CD4-positive, alpha-beta memory T cell (primary cell): ENCODE measurements around the gene NXPE3. TPM values are rescaled to one million over a fixed set of nuclear protein-coding genes. Genes with fewer than 3 reads are reported as not detected.

ENCODE experiments used
- CTCF ChIA-PET: fragments of 350-600 bp; sonication (Branson Sonifier 250); formaldehyde crosslinking; loops from one replicate; lab custom pipeline; 2021; ENCODE audit warnings: inconsistent platforms; ENCODE audit not compliant: partially characterized antibody; lab: Charles Lee
- POLR2A ChIA-PET: fragments of 350-600 bp; sonication (Branson Sonifier 250); formaldehyde crosslinking; loops from one replicate; lab custom pipeline; 2021; ENCODE audit not compliant: partially characterized antibody; lab: Charles Lee
- DNase-seq, 5 donors: peaks; one replicate each; pipeline versions ENCODE4 v3.0.0 to v3.0.0-alpha.2; 2020 to 2022; ENCODE audit warnings: mixed read lengths in 1 of 5
- H3K27ac ChIP-seq: one replicate; pipeline ENCODE4 v1.7.0; 2013; ENCODE audit warnings: low read depth, low read length
- H3K27me3 ChIP-seq: 2 replicates; pipeline ENCODE4 v1.7.0; 2013; ENCODE audit warnings: mild to moderate bottlenecking, low read length, moderate library complexity; ENCODE audit not compliant: insufficient read depth
- H3K36me3 ChIP-seq: 2 replicates; pipeline ENCODE4 v1.7.0; 2013; ENCODE audit warnings: mild to moderate bottlenecking, low read length, moderate library complexity; ENCODE audit not compliant: insufficient read depth
- H3K4me1 ChIP-seq: 2 replicates; pipeline ENCODE4 v1.7.0; 2013; ENCODE audit warnings: mild to moderate bottlenecking, low read length, moderate library complexity; ENCODE audit not compliant: insufficient read depth
- H3K4me3 ChIP-seq, 2 donors: one replicate each; pipeline ENCODE4 v1.7.0; 2013; ENCODE audit warnings: low read length in 2 of 2, mild to moderate bottlenecking in 1 of 2
- H3K9me3 ChIP-seq, 2 donors: one replicate each; pipeline ENCODE4 v1.7.0; 2013; ENCODE audit warnings: low read length in 2 of 2, control low read depth in 1 of 2; ENCODE audit not compliant: control insufficient read depth in 1 of 2
- H3K27ac Mint-ChIP-seq, 7 donors: one replicate each; pipeline ENCODE4 v1.8.0; 2020 to 2021; ENCODE audit warnings: mixed read lengths in 7 of 7, mild to moderate bottlenecking in 6 of 7, inconsistent platforms in 3 of 7, moderate library complexity in 3 of 7
- H3K27me3 Mint-ChIP-seq, 2 donors: one replicate each; pipeline ENCODE4 v1.8.0; 2020 to 2021; ENCODE audit warnings: mixed read lengths in 2 of 2
- H3K36me3 Mint-ChIP-seq, 2 donors: one replicate each; pipeline ENCODE4 v1.8.0; 2020 to 2021; ENCODE audit warnings: mixed read lengths in 2 of 2, inconsistent platforms in 1 of 2, mild to moderate bottlenecking in 1 of 2
- H3K4me1 Mint-ChIP-seq, 4 donors: one replicate each; pipeline ENCODE4 v1.8.0; 2020 to 2021; ENCODE audit warnings: mixed read lengths in 4 of 4, mild to moderate bottlenecking in 1 of 4
- H3K4me3 Mint-ChIP-seq, 8 donors: one replicate each; pipeline ENCODE4 v1.8.0; 2020 to 2021; ENCODE audit warnings: mixed read lengths in 8 of 8, mild to moderate bottlenecking in 7 of 8, moderate library complexity in 6 of 8, inconsistent platforms in 3 of 8
- H3K9me3 Mint-ChIP-seq, 8 donors: one replicate each; pipeline ENCODE4 v1.8.0; 2020 to 2021; ENCODE audit warnings: mixed read lengths in 8 of 8, mild to moderate bottlenecking in 5 of 8, inconsistent platforms in 3 of 8, moderate library complexity in 1 of 8
- intact Hi-C: fragments of 100-400 bp; cut with micrococcal nuclease; formaldehyde crosslinking; loops from one replicate; pipeline ENCODE4 v1.15.1; 2023
- polyA plus RNA-seq, 2 donors: library from polyadenylated mRNA; unstranded; fragments of 300-500 nt; fragmentation: Illumina TruSeq; gene quantifications; one replicate each; pipeline ENCODE4 v1.2.3, GENCODE V29; 2021
- total RNA-seq, 2 experiments: library from RNA; stranded (reverse); gene quantifications; one replicate each; pipeline ENCODE4 v1.2.3, GENCODE V29; 2021

NXPE3 gene
- total and polyA plus RNA-seq, 4 experiments from 2014 or later = 35.7 to 50.0 (median 36.7) TPM

- ChIA-PET CTCF (interaction anchor here (0.5 to 15.7 kb wide), 14 partner anchors 7 to 730 kb away, joined by 3 to 573 read pairs (median 4); no protein-coding TSS in a partner anchor), POLR2A (interaction anchor here (0.6 to 3.9 kb wide), 8 partner anchors 18 to 420 kb away, joined by 3 to 26 read pairs (median 6); partner anchors contain the start of gene NFKBIZ)
- peaks cover 21 to 34% of the 10 kb centered on the region in 2 donors for H3K36me3 Mint-ChIP-seq
- intact Hi-C loops = loop anchor here (1.0 to 2.0 kb wide), 4 partner anchors 41 to 727 kb away; no protein-coding TSS in a partner anchor
- Histone ChIP-seq H3K4me1 (peaks cover 28% of the 10 kb centered on the region), H3K27me3 (no peaks in the 10 kb centered on the region), H3K36me3 (no peaks in the 10 kb centered on the region), H3K27ac (peak overlapping the region; percentile 29), H3K9me3 (no peaks in the 10 kb centered on the region), H3K4me3 (no peak overlapping the region)
- no peaks in the 10 kb centered on the region for H3K9me3 Mint-ChIP-seq
- H3K4me1 Mint-ChIP-seq = peaks cover 25 to 47% (median 30%) of the 10 kb centered on the region in 4 donors
- peak overlapping the region in 6 of 8 donors; percentile 22 to 43 (median 34) for H3K4me3 Mint-ChIP-seq
- H3K27me3 Mint-ChIP-seq = no peaks in the 10 kb centered on the region
- peak overlapping the region; percentile 43 to 90 (median 83) for H3K27ac Mint-ChIP-seq
- peak; percentile 49 to 60 (median 55) for DNase-seq
Measured at GRCh38 chr3:101809178-101810021, 30.4 kb downstream of the NXPE3 start.

- H3K4me3 Mint-ChIP-seq = peak overlapping the region in 1 of 8 donors; percentile 32
- no peaks in the 10 kb centered on the region for H3K27me3 Mint-ChIP-seq
- H3K27ac Mint-ChIP-seq = peak overlapping the region; percentile 43 to 90 (median 81)
- intact Hi-C loops = no loop called here
- ChIA-PET POLR2A (interaction anchor here (1.0 to 3.9 kb wide), 6 partner anchors 17 to 419 kb away, joined by 4 to 26 read pairs (median 6); partner anchors contain the start of gene NFKBIZ), CTCF (interaction anchor here (0.6 to 15.7 kb wide), 13 partner anchors 8 to 727 kb away, joined by 3 to 573 read pairs (median 4); no protein-coding TSS in a partner anchor)
- H3K4me1 Mint-ChIP-seq = peaks cover 27 to 45% (median 33%) of the 10 kb centered on the region in 4 donors
- Histone ChIP-seq H3K36me3 (no peaks in the 10 kb centered on the region), H3K4me3 (no peak overlapping the region), H3K27me3 (no peaks in the 10 kb centered on the region), H3K4me1 (peaks cover 34% of the 10 kb centered on the region), H3K9me3 (no peaks in the 10 kb centered on the region), H3K27ac (peak overlapping the region; percentile 29)
- no peak for DNase-seq
- H3K9me3 Mint-ChIP-seq = no peaks in the 10 kb centered on the region
- peaks cover 17 to 29% of the 10 kb centered on the region in 2 donors for H3K36me3 Mint-ChIP-seq
Measured at GRCh38 chr3:101810022-101810418, 31.0 kb downstream of the NXPE3 start.

- Histone ChIP-seq H3K27ac (no peak overlapping the region), H3K27me3 (no peaks in the 10 kb centered on the region), H3K4me1 (peaks cover 34% of the 10 kb centered on the region), H3K4me3 (no peak overlapping the region), H3K9me3 (no peaks in the 10 kb centered on the region), H3K36me3 (no peaks in the 10 kb centered on the region)
- intact Hi-C loops = no loop called here
- no peak for DNase-seq
- Mint-ChIP-seq H3K27ac (peak overlapping the region in 2 of 7 donors; percentile 10 to 57), H3K27me3 (no peaks in the 10 kb centered on the region), H3K4me3 (no peak overlapping the region), H3K9me3 (no peaks in the 10 kb centered on the region), H3K4me1 (peaks cover 30 to 49% (median 37%) of the 10 kb centered on the region in 4 donors), H3K36me3 (peaks cover 8 to 30% of the 10 kb centered on the region in 2 donors)
- CTCF ChIA-PET = interaction anchor here (0.8 to 15.7 kb wide), 9 partner anchors 10 to 725 kb away, joined by 3 to 573 read pairs (median 7); no protein-coding TSS in a partner anchor
- POLR2A ChIA-PET = interaction anchor here (1.5 to 3.9 kb wide), 2 partner anchors 37 to 414 kb away, joined by 4 to 26 read pairs; partner anchors contain the start of gene NFKBIZ
Measured at GRCh38 chr3:101811875-101812274, 32.9 kb downstream of the NXPE3 start.

DNA sequence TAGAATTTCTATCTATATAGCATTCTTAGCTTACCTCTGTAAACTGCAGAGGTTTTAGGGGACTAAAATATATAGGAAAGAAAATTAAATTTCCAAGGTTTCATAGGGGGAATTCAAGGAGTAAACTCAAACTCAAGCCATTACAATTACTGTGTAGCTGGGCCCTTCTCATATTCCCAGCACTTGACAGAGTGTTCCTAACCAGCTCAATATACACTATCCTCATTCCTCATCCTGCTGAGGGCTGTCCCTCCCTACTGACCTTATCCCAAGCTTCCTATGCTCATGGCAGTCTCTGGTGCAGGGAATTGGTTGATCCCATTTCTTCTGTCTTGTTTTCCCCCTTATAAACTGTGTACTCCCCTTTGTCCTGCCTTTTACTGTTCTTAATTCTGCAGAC, 33.9 kb downstream of the NXPE3 start:
- Histone ChIP-seq H3K4me3 (no peak overlapping the region), H3K36me3 (no peaks in the 10 kb centered on the region), H3K9me3 (no peaks in the 10 kb centered on the region), H3K4me1 (peaks cover 34% of the 10 kb centered on the region), H3K27ac (no peak overlapping the region), H3K27me3 (no peaks in the 10 kb centered on the region)
- H3K9me3 Mint-ChIP-seq = no peaks in the 10 kb centered on the region
- H3K36me3 Mint-ChIP-seq = peaks cover 14 to 33% of the 10 kb centered on the region in 2 donors
- intact Hi-C loops = loop anchor here (1.0 kb wide), 1 partner anchor 412 kb away; no protein-coding TSS in a partner anchor
- H3K4me3 Mint-ChIP-seq = no peak overlapping the region
- H3K27ac Mint-ChIP-seq = peak overlapping the region in 1 of 7 donors; percentile 50
- ChIA-PET POLR2A (interaction anchor here (1.0 to 1.5 kb wide), 2 partner anchors 9 to 413 kb away, joined by 3 to 4 read pairs; no protein-coding TSS in a partner anchor), CTCF (interaction anchor here (0.7 to 15.7 kb wide), 16 partner anchors 8 to 1628 kb away, joined by 3 to 573 read pairs (median 3); no protein-coding TSS in a partner anchor)
- no peak for DNase-seq
- H3K27me3 Mint-ChIP-seq = no peaks in the 10 kb centered on the region
- peaks cover 30 to 49% (median 39%) of the 10 kb centered on the region in 4 donors for H3K4me1 Mint-ChIP-seq

- Mint-ChIP-seq H3K4me1 (peaks cover 29 to 46% (median 37%) of the 10 kb centered on the region in 4 donors), H3K4me3 (no peak overlapping the region)
- H3K9me3 ChIP-seq = no peaks in the 10 kb centered on the region
Measured at GRCh38 chr3:101813817-101814440, 34.9 kb downstream of the NXPE3 start.

GRCh38 chr3:101814835-101815234, 35.8 kb downstream of the NXPE3 start:
- ChIA-PET POLR2A (interaction anchor here (1.5 to 1.6 kb wide), 2 partner anchors 35 to 411 kb away, joined by 6 to 17 read pairs; partner anchors contain the start of gene NFKBIZ), CTCF (interaction anchor here (1.2 to 15.7 kb wide), 10 partner anchors 10 to 721 kb away, joined by 3 to 573 read pairs (median 5); partner anchors contain the start of gene NFKBIZ)
- no peak for DNase-seq
- Mint-ChIP-seq H3K4me1 (peaks cover 21 to 37% (median 29%) of the 10 kb centered on the region in 4 donors), H3K36me3 (peaks cover 18 to 37% of the 10 kb centered on the region in 2 donors), H3K4me3 (peak overlapping the region in 1 of 8 donors; percentile 25), H3K27ac (peak overlapping the region in 6 of 7 donors; percentile 6 to 69 (median 28)), H3K27me3 (no peaks in the 10 kb centered on the region), H3K9me3 (no peaks in the 10 kb centered on the region)
- no peak overlapping the region for H3K4me3 ChIP-seq
- H3K4me1 ChIP-seq = peaks cover 23% of the 10 kb centered on the region
- H3K27ac ChIP-seq = no peak overlapping the region
- no peaks in the 10 kb centered on the region for H3K36me3 ChIP-seq
- no peaks in the 10 kb centered on the region for H3K9me3 ChIP-seq
- intact Hi-C loops = no loop called here
- H3K27me3 ChIP-seq = no peaks in the 10 kb centered on the region

More at GRCh38 chr3:101813817-101814440, 34.9 kb downstream of the NXPE3 start:
- no peaks in the 10 kb centered on the region for H3K27me3 Mint-ChIP-seq
- H3K27me3 ChIP-seq = no peaks in the 10 kb centered on the region
- peaks cover 14 to 34% of the 10 kb centered on the region in 2 donors for H3K36me3 Mint-ChIP-seq
- intact Hi-C loops = loop anchor here (1.0 kb wide), 1 partner anchor 411 kb away; no protein-coding TSS in a partner anchor
- no peaks in the 10 kb centered on the region for H3K9me3 Mint-ChIP-seq
- POLR2A ChIA-PET = interaction anchor here (0.6 to 1.6 kb wide), 6 partner anchors 14 to 412 kb away, joined by 3 to 17 read pairs (median 4); partner anchors contain the start of gene NFKBIZ
- peaks cover 32% of the 10 kb centered on the region for H3K4me1 ChIP-seq
- H3K4me3 ChIP-seq = no peak overlapping the region
- DNase-seq = peak in 4 of 5 donors; percentile 34 to 51 (median 41)
- no peaks in the 10 kb centered on the region for H3K36me3 ChIP-seq
- H3K27ac Mint-ChIP-seq = peak overlapping the region in 1 of 7 donors; percentile 17
- CTCF ChIA-PET = interaction anchor here (0.7 to 15.7 kb wide), 17 partner anchors 9 to 722 kb away, joined by 3 to 573 read pairs (median 5); partner anchors contain the start of gene NFKBIZ
- H3K27ac ChIP-seq = no peak overlapping the region
